Prostate gland (tissue), 2 donors: Measurements from ENCODE around the gene BCL11A.

Experiments used
- POLR2A ChIP-seq: fragments of 450-650 bp; IDR thresholded peaks from one replicate; pipeline ENCODE4 v1.6.1; 2016; ENCODE audit warnings: antibody characterized with exemption, mild to moderate bottlenecking
- TF ChIP-seq, protein P1 (sequence below), 4 experiments: fragments of 200-600 bp in 2 of 4; fragments of 450-650 bp in 2 of 4; sonication (generic) in 2 of 4; IDR thresholded peaks; 1 replicate in 3 of 4; 2 replicates in 1 of 4; pipeline ENCODE4 v1.5.1; 2016 to 2019; ENCODE audit warnings: antibody characterized with exemption in 4 of 4, mild to moderate bottlenecking in 2 of 4, moderate library complexity in 2 of 4

DNA sequence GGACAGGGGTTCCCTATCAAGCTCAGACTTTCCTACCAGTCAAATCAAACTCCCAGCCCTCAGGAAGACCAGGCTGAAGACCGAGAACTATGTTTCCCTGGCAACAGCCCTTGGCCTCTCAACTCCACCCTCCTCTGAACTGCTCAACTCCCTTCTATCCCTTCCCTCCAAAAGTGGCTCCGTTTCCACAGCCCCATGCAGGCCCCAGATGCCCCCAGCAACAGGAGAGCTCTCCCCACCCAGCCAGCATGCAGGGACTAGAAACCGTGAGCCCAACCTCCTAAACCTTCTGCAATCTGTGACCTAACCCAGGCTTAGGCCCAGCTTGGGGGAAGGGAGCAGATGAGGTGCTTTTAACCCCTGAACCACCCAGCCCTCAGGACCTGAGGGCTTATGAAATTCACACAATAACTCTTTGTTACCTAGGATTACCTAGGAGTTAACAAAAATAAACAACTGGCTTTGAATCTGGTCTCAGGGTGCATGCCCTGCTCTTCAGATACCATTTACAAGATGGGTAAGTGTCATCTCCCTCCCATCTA lies 87.2 kb downstream of the BCL11A start:
- TF ChIP-seq POLR2A: no peak
- TF ChIP-seq, protein P1, sequence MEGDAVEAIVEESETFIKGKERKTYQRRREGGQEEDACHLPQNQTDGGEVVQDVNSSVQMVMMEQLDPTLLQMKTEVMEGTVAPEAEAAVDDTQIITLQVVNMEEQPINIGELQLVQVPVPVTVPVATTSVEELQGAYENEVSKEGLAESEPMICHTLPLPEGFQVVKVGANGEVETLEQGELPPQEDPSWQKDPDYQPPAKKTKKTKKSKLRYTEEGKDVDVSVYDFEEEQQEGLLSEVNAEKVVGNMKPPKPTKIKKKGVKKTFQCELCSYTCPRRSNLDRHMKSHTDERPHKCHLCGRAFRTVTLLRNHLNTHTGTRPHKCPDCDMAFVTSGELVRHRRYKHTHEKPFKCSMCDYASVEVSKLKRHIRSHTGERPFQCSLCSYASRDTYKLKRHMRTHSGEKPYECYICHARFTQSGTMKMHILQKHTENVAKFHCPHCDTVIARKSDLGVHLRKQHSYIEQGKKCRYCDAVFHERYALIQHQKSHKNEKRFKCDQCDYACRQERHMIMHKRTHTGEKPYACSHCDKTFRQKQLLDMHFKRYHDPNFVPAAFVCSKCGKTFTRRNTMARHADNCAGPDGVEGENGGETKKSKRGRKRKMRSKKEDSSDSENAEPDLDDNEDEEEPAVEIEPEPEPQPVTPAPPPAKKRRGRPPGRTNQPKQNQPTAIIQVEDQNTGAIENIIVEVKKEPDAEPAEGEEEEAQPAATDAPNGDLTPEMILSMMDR (IDR thresholded peaks at IDR 0.05): no peak
